Cerebellar nuclear complex (tissue), 1 donor: Measurements from ENCODE around the gene PDE2A.
A peak's percentile ranks its signal among the peaks of the same experiment; 100 is the strongest.

ENCODE experiments used
- DNase-seq, 2 experiments: peaks; one replicate each; lab custom pipeline; 2025; lab: John Stamatoyannopoulos, UW

Gene PDE2A

DNA sequence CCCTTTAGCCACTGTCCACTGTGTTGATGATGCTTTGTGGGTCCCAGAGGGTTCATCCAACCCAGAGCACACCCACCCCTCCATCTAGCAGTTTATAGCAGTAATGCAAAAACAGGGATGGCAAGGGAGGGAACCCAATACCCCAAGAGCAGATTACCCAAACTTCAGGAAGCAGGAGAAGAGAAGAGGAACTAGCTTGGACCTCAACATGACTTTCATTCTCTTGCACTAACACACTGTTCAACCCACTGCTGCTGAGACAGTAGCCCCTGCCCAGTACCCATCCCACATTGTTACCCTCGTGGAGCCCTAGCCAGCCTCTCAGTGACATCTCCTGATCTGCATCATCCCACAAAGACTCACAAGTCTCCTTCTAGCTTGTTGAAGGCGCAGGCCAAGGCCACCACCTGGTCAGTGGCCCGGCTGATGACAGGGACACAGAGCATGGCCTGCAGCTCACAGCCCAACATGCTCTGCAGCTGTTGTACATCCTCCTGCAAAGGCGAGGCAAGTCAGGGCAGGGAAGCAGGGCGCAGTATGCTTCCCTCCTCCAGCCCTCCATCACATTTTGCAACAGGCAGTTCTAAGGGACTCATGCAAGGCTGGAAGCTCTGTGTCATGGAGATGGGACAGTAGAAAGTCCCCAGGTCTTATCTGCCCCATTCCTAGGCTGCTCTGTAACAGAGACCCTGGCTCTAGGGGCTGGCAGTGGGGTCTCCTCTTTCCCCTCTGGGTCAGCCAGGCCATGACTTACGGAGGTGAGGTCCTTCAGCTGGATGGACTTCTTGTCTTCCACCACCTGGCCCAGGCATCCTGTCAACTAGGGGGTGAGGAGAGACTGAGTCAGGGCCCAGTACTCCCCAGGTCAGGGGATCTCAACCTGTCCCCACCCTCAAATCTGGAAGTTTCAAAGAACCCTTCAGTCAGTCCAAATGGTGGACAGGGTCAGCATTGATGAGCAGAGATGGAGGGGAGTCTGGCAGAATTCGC, 85.5 kb downstream of the PDE2A start:
- no peak for DNase-seq

DNA sequence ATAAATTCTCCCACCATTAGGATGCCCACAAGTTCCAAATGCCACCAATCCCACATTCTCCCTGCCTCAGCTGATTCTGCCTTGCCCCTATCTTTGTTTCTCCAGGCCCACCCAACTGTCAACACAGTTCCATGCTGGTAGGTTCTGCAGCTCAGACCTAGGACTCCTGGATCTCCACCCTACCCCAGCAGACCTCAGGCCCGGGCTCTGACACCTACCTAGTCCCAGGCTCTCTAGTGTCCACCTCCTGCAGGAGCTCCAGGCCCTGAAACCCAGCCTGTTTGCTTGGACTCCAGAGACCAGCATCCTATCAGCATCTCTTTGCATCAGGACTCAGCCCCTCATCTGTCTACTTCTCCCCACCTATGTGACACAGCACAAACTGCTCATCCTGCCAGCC, 86.5 kb downstream of the PDE2A start:
- DNase-seq: no peak

DNA sequence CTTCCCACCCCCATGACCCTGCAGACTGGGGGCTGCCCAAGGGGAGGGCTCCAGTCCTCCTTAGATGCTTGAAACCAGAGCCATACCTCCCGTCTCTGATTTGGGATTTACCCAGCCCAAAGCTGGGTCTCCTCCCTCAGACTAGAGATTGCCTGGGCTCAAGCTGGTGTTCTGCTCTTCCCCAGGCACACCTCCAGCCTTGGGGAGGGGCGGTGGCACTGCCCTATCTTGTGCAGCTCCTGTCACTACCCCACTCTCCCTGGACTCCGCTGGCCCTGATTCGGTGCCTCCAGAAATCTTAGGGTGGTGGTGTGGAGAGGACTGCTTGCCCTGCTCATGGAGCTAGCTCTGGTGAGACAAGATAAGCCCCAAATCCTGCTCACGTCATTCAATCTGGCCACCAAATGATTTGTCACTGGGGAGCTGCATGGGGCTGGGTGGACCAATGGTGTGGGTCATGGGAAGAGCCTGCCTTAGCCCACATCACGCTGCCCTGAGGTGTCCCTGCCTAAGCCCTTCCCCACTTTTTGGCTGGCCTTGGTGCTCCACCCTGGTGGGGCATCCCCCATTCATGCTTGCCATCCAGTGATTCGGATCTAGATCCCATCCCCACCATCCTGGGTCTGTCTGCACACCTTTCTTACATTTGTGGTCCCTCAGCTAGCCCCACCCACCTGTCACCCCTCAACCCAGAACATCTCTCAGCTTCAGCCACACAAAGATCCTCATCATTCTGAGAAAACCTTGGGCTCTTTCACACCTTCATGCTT, 87.7 kb downstream of the PDE2A start:
- DNase-seq: no peak

DNA sequence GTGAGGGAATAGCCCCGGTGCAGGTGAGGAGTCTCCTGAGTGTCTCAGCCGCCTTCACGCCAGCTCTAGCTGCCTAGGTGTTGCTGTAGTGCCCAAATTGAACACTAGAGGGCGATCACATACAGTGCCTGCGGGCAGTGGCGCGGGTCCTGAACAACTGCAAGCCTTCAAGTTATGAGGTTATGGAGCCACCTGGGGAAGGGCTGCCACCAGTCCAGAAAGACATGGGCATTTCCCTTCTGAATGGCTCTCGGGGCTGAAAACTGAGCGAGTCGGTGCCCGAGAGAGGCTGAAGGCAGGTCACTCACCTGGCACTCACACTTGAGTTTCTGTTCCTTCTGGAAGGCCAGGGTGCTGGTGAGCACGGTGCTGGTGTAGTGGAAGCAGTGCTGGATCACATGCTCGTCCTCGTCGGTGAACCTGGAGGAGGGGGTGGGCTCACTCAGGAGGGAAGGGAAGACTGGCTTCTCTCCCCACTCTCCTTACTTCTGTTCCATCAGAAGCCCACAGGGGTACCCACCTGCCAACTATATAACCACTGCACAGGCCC, 88.4 kb downstream of the PDE2A start:
- peak; percentile 4 to 6 for DNase-seq

DNA sequence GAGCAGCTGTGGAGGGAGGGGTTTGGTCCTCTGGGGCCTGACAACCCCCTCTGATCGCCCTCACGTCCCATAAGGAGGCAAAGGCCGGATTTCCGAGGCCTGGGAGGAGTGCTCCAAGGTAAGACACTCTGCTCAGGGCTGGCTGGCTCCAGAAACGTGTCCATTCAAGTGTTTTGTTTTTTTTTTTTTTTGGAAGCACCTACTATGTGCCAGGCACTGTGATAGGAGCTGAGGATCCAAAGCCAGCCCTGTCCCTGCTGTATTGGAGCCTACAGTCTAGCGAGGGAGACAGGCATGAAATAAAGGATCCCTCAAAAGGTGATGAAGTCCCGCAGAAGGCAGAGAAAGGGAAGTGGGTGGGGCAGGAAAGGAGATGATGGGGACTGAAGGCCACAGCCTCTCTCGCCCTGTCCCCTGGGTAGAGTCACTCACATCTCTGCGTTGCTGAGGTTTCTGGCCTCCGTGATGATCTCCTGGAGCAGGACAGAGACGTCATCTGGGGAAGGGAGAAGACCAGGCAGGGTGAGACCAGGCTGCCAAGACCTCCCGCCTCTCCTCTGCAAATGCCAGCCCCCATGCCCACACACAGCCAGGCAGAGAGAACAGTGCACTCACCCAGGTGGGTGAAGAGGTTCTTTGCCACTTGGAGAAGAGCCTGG, 89.2 kb downstream of the PDE2A start:
- no peak for DNase-seq

DNA sequence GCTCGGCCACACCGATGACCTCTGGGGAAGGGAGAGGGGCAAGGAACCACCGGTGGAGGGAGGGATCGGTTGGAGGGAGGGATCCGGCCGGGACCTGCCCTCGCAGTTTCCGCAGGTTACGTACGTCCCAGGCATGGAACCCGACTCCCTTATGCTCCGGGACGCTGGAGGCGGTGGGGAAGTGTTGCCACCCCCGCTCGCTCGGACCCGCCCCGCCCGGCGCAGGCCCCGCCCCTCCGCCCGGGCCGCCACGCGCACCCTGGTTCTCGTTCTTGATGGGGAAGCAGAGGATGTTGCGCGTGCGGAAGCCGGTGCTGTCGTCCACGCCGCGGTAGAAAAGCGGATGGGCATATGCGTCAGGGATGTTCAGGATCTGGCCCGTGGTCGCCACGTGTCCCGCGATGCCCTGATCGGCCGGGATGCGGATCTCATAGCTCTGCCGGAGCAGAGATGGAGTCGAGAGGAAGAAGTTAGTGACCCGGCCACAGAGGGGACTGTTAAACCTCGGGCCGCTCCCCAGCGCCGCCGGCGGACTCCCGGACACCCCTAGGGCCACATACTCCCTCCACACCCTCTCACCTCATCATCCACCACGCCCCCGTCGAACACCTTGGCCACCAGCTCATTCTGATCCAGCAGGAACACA, 89.8 kb downstream of the PDE2A start:
- no peak for DNase-seq

DNA sequence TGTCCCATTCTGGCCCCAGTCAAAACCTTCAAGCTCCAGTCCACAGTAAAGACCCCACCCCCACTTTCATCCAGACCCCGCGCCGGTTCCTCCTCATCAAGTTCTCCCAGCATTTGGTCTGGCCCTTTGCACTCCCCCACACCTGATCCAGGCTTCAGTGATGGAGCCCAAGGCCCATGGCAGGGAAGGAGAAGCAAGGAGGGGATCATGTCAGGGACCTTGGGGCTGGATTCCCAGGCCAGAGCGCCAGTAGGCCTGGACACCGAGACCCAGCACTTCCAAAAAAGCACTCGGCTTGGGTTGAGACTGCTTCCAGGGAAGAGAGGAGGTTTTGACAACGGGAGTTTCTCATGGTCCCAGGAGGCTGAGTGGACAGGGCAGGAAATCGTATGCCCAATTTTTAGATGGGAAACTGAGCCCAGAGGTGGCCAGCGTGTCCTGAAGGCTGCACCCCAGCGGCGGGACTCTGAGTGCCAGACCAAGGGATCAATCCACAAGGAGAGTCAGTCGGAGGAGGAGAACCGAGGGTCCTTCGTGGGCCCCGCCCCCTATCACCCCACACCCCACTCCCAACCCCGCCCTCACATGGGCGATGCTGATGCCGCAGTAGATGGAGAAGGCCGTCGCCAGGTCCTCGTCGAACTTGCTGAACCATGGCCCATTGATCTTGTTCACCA, 90.5 kb downstream of the PDE2A start:
- DNase-seq: no peak

DNA sequence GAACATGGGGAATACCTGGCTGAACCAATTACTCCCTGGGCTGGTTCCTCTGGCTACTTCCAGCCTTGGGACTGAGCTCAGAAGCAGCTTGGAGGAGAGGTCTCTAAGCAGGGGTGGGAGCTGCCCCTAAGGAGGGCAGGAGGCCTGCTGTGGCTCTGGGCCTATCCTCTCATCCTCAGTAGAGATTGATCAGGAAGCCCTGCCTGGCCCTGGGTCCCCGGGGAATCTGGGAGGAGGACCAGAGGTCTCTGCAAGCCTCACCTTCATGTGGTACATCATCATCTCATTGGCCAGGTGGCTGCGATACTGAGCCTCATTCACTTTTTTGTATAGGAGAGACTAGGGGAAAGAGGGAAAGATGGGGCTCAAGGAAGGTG, 91.1 kb downstream of the PDE2A start:
- DNase-seq: no peak

DNA sequence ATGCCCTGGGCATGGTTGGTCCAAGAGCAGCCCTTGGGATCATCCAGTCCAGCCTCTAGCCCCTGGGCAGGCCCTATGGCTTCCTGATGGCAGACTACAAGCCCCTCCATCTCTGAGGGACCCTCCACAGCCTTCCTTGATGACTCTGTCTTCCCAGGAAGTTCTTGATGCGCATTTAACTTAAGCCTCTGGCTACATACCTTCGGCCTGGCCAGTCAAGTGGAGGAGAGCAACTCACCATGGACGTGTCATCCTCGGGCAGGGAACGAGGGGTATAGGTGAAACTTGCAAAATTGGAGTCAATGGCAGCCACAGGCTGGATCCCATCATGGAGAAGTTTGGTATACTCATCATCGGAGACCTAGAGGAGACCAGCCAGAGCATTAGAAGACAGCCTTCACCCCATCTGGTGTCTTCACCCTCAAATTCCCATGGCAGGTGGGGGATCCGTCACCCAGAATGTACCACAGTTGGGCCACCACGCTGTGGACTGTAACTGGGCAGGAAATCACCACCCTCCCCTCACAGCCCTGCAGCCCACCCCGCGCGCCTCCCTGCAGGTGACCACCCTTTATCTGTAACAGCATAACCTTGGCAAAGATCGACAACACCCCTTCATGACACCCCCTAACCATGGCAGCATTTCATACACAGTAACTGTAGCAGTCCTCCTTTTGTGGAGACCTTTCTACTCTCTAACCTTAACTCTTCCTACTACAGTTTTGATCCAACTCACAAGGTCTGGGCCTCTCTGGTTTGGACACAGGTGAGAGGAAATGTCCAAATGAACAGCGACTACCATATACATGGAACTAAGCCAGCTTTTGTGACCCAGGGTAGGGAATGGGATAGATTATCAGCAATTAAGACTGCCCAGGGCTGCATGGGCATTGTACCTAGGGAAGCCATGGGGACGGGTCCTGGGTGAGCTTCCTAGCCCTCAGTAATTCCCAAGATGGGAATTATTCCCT, 91.7 kb downstream of the PDE2A start:
- no peak for DNase-seq

DNA sequence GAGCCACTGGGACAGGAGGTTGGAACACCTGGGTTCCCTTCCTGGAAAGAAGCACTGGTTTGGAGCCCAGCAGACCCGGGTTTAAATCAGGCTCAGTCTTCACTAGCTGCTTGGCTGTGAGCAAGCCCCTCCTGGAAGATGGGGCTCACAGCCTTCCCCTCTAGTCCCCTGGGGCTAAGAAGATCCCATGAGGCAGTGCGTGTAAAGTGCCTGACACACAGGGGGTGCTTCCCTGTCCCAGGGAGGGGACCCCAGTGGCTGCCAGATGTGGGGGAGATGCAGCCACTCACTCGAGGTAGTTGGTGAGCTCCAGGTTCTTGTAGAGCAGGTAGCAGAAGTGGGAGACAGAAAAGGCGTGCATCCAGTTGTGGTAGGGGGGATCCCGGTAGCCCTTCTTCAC, 93.2 kb downstream of the PDE2A start:
- DNase-seq: no peak

DNA sequence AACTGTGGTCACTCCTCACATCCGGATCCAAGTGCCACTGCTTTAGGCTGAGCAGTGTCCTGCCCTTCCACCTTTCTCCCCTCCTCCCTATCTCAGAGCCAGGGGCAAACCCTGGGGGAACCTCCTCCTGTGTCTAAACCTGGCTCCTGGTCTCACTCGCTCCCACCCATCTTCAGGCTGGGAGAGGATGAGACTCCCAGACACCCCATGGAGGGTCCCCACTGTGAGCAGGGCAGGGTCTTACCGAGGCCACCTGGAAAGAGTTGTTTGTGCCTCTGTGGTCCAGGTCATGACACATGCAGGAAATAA, 93.6 kb downstream of the PDE2A start:
- no peak for DNase-seq

DNA sequence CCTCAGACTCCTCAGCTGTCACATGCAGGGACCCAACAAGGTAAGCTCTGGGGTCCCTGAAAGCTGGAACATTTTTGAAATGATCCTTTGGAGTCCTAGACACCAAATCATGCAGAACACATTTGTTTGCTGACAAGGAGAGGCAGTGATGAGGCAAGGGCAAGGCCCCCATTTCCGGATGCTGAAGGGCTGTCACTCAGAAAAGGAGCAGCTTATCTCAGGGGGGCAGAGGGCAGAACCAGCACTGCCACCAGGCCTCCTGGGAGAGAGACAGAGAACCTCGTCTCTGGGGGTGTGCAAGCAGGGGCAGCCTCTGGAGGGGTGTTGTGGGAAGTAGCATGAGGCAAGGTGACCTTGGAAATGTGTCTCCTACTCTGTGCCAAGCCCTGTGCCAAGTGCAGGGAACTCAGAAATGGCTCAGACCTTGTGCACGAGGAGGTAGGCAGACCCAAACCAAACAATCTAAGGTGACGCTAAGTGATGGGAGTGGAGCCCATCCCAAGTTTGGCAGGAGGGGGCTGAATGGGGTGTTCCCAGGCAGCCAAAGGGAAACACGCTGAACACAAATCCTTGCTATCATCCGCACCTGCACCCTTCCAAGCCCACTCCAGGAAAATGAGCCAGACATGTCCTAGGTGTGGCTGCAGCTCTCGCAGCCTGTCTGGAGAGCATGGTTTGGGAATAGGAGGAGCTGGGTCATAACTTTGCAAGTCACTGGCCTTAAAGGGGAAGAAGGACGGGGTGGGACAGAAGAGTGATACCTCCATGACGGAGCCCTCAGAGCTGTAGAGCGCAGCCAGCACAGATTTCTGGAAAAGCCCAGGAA, 94.2 kb downstream of the PDE2A start:
- DNase-seq: no peak

DNA sequence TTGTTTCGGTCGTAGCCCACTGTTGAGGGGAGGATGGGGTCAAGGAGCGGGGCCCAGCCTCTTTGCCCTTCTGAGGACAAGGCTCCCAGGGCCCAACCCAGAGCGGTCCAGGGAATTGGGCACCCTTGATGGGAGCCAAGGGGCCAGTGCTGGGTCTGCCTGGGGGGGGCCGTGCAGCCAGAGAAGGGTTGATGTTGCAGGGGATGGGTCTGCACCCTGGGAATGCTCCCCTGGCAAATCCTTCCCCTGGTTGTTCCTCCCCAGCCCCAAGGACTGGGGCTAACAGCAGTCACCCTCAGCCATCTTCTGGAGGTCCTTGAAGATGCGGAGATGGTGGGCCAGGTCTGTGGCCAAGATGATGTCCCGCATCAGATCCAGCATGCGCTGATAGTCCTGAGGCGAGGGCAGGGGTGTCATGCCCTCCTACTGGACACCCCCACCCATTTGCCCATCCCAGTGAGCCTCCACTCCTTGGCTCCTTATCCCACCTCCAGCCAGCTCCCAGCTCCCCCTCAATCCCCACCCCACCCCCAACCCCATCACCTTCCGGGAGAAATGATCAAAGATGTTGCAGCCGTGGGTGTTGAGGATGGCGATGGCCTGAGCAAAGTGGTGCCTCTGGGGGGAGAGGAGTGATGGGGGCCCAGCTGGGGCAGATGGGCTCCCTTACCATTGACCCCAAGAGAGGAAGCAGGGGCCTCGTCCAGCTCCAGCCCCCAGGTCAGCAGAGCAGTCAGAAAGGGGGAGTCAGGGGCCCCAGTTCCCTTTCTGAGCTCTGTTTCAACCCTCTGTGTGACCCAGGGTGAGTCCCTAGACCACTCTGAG, 95.0 kb downstream of the PDE2A start:
- no peak for DNase-seq

DNA sequence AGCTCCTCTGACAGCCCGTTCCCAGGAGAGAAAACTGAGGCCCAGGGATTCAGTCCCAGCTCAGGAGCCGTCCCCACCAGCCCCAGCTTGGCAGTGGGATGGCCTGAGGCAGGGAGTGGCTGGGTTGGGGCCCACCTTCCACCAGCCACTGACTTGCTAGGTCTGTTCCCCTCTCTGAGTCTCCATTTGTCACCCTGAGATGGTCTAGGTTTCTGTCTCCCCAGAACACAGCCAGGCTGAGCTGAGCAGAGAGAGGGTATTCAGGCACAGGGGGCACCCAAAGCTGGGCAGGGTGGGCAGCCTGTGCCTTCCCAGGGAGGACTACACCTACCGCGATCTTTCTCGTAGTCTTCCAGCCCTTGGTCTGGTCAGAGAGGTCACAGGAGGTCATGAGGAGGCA, 95.7 kb downstream of the PDE2A start:
- no peak for DNase-seq

DNA sequence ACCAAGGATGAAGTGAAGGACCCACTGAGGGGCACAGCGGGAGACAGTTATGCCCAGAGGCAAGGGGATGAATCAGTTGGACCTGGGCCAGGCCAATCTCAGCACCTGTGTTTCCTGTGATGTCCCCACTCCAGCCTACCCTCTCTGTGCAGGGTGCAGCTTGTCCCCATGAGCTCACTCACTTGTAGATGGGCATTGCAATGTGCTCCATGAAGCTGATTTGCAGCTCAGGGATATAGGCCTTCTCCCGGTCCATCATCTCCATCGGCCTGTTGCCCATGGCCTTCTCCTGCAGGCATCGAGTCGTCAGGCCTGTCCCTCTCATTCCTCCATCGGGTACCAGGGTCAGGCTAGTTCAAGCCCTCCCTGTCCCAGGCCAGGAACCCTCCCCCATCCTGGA, 96.2 kb downstream of the PDE2A start:
- no peak for DNase-seq

DNA sequence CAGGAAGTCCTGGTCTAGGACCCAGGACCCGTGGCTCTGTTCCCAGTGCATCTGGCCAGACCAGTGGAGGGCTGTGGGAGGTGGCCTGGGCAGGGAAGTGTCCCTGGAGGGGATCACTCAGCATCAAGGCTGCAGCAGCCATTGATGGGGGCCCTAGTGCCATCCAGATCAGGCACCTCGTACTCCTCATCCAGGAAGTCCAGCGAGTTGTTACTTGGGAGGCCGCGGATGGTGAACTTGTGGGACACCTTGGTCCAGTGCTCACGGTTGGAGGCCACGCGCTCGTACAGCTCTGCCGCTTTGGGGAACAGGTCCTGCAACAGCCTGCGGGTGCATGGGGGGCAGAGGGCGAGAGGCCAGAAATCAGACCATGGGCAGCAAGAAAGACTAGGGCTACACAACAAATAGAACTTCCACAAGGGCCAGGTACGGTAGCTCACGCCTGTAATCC, 96.9 kb downstream of the PDE2A start:
- no peak for DNase-seq

DNA sequence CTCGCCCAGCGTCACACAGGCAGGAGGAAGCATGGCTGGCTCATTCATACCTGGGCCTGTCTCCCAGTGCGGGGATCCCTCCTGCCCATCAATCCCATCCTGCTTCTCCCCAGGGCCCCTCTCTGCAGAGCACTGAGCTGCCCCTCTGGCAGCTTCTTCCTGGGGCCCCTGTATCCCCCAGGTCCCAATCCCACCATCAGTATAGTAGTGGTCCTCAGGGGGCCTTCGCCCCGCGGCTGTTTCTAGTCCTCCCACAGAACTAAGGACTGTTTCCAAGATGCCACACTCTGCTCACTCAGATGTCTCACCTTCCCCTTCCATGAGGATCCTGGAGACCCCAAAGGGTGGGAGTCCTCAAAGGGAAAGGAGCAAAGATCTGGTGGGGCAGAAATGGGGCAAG, 97.6 kb downstream of the PDE2A start:
- DNase-seq: no peak

DNA sequence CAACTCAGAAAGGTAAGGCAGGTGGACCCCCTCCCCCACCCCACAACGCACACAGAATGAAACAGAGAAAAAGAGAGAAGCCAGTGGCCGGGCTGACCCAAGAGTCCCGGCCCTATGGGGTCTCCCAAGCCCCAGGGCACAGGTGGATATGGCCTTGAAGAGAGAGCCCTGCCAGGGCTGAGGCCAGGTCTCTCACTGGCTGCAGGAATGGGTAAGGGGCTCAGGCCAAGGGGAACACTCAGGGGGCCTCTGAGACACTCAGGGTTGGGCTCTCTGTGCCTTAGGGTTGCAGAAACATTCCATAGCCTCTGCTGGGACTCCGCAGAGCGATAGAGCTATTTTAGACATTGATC, 98.0 kb downstream of the PDE2A start:
- DNase-seq: no peak
